Activated CD4-positive, CD25-positive, alpha-beta regulatory T cell treated with anti-CD3 and anti-CD28 coated beads, Interleukin-2, amount 50 U/mL, for 24 hours (primary cell): ENCODE measurements around the gene BLACAT1.
"Not testable (repeated sequence)": the region's sequence is repeated elsewhere in the genome, so short reads cannot be mapped to it uniquely, and the experiment has no call there.

Experiments used
- ATAC-seq, 2 donors: fragments of 150-1000 bp; cut with Tn5 transposase; one replicate each; pipeline ENCODE4 v1.10.0; 2021; ENCODE audit warnings: mild to moderate bottlenecking in 1 of 2, moderate library complexity in 1 of 2

BLACAT1 gene

DNA sequence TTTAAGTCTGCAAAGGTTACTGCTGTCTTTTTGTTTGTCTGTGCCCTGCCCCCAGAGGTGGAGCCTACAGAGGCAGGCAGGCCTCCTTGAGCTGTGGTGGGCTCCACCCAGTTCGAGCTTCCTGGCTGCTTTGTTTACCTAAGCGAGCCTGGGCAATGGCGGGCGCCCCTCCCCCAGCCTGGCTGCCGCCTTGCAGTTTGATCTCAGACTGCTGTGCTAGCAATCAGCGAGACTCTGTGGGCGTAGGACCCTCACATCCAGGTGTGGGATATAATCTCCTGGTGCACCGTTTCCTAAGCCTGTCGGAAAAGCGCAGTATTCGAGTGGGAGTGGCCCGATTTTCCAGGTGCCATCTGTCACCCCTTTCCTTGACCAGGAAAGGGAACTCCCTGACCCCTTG is 49.6 kb downstream of the BLACAT1 start:
- not testable (repeated sequence) for ATAC-seq
